Endodermal cell (in vitro differentiated cells): Measurements from ENCODE around the gene ELANE. TPM values are rescaled to one million over a fixed set of nuclear protein-coding genes. Genes with fewer than 3 reads are reported as not detected.

Experiments used
- DNase-seq: peaks from one replicate; pipeline ENCODE4 v3.0.0-alpha.2; 2017
- H3K27ac ChIP-seq: 2 replicates; pipeline ENCODE4 v1.5.1; 2013; ENCODE audit warnings: mild to moderate bottlenecking, low read depth, low read length, moderate library complexity
- H3K27me3 ChIP-seq: 2 replicates; pipeline ENCODE4 v1.6.1; 2013; ENCODE audit warnings: mild to moderate bottlenecking, low read length, moderate library complexity; ENCODE audit not compliant: insufficient read depth, control insufficient read depth, poor library complexity, severe bottlenecking
- H3K36me3 ChIP-seq: 2 replicates; pipeline ENCODE4 v1.7.0; 2013; ENCODE audit warnings: mild to moderate bottlenecking, low read length, moderate library complexity; ENCODE audit not compliant: control insufficient read depth, insufficient read depth
- H3K4me1 ChIP-seq: one replicate; pipeline ENCODE4 v1.7.0; 2013; ENCODE audit warnings: low read length; ENCODE audit not compliant: control insufficient read depth, insufficient read depth
- H3K4me3 ChIP-seq: 2 replicates; pipeline ENCODE4 v1.5.1; 2013; ENCODE audit warnings: mild to moderate bottlenecking, low read length, moderate library complexity
- H3K9ac ChIP-seq: 2 replicates; pipeline ENCODE4 v1.6.1; 2013; ENCODE audit warnings: mild to moderate bottlenecking, low read length, moderate library complexity; ENCODE audit not compliant: poor library complexity, severe bottlenecking; ENCODE audit errors: extremely low read depth
- H3K9me3 ChIP-seq: 2 replicates; pipeline ENCODE4 v1.6.1; 2013; ENCODE audit warnings: mild to moderate bottlenecking, low read length, moderate library complexity; ENCODE audit not compliant: control insufficient read depth
- H3K27ac Mint-ChIP-seq: 2 replicates; pipeline ENCODE4 v1.8.0; 2020; ENCODE audit warnings: mixed read lengths
- H3K27me3 Mint-ChIP-seq: 2 replicates; pipeline ENCODE4 v1.8.0; 2021; ENCODE audit warnings: mild to moderate bottlenecking, mixed read lengths; ENCODE audit not compliant: insufficient read depth
- H3K36me3 Mint-ChIP-seq: 2 replicates; pipeline ENCODE4 v1.8.0; 2020; ENCODE audit warnings: low read depth, mixed read lengths
- H3K4me1 Mint-ChIP-seq: 2 replicates; pipeline ENCODE4 v1.8.0; 2020; ENCODE audit warnings: mixed read lengths
- H3K4me3 Mint-ChIP-seq: 2 replicates; pipeline ENCODE4 v1.8.0; 2020; ENCODE audit warnings: mild to moderate bottlenecking, moderate library complexity, mixed read lengths
- H3K9me3 Mint-ChIP-seq: 2 replicates; pipeline ENCODE4 v1.8.0; 2020; ENCODE audit warnings: mild to moderate bottlenecking, mixed read lengths
- WGBS, 2 experiments: methylation state at CpG; one replicate each; pipeline versions ENCODE4 v1.1.5 to v1.1.7; 2013; ENCODE audit warnings: missing lambda C conversion rate in 2 of 2, mixed read lengths in 1 of 2; ENCODE audit not compliant: insufficient coverage in 1 of 2, insufficient read length in 1 of 2; 5-methylcytosine and 5-hydroxymethylcytosine counted together
- total RNA-seq, 2 donors: library from RNA; stranded (reverse); fragmentation: NEBNext Ultra II Directional in 1 of 2; extraction: Animal tissue kit (Norgen Biotek cat#: 25700) in 1 of 2; gene quantifications; 2 replicates in 1 of 2; 3 replicates in 1 of 2; pipeline ENCODE4 v1.2.1, GENCODE V29; 2021
- TF ChIP-seq, protein P1 (sequence below): fragments of 200-600 bp; sonication (generic); conservative IDR thresholded peaks from 2 replicates; pipeline ENCODE4 v1.5.0; 2021; ENCODE audit warnings: antibody characterized with exemption, mild to moderate bottlenecking

ELANE gene
- total RNA-seq, 2 donors from 2014 or later = not detected

DNA sequence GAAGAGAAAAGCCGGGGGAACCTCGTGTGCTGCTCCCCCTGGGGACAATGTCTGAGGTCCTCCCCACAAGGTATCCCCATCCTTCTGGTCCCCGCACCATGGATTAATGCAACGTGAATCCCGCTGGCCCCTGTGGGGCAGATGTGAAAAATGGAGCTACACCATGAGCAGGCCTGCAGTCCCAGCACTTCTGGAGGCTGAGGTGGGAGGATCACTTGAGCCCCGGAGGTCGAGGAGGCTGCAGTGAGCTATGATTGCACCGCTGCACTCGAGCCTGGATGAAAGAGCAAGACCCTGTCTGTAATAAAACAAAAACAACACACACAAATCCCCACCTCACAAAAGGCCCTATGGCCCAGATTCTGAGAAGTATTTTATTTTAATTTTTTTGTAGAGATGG is 6.2 kb downstream of the ELANE start:
- Mint-ChIP-seq H3K27me3 (peaks cover 40% of the 10 kb centered on the region), H3K4me3 (no peak overlapping the region), H3K4me1 (no peaks in the 10 kb centered on the region), H3K27ac (no peak overlapping the region), H3K9me3 (no peaks in the 10 kb centered on the region), H3K36me3 (no peaks in the 10 kb centered on the region)
- Histone ChIP-seq H3K27me3 (peaks cover 25% of the 10 kb centered on the region), H3K9me3 (no peaks in the 10 kb centered on the region), H3K27ac (no peak overlapping the region), H3K9ac (no peak overlapping the region), H3K36me3 (no peaks in the 10 kb centered on the region), H3K4me3 (no peak overlapping the region), H3K4me1 (no peaks in the 10 kb centered on the region)
- 61 to 81% methylated on average over 3 to 9 of the region's 9 CpGs for WGBS, 2 experiments
- no peak for DNase-seq
- TF ChIP-seq, protein P1, sequence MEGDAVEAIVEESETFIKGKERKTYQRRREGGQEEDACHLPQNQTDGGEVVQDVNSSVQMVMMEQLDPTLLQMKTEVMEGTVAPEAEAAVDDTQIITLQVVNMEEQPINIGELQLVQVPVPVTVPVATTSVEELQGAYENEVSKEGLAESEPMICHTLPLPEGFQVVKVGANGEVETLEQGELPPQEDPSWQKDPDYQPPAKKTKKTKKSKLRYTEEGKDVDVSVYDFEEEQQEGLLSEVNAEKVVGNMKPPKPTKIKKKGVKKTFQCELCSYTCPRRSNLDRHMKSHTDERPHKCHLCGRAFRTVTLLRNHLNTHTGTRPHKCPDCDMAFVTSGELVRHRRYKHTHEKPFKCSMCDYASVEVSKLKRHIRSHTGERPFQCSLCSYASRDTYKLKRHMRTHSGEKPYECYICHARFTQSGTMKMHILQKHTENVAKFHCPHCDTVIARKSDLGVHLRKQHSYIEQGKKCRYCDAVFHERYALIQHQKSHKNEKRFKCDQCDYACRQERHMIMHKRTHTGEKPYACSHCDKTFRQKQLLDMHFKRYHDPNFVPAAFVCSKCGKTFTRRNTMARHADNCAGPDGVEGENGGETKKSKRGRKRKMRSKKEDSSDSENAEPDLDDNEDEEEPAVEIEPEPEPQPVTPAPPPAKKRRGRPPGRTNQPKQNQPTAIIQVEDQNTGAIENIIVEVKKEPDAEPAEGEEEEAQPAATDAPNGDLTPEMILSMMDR = no peak

DNA sequence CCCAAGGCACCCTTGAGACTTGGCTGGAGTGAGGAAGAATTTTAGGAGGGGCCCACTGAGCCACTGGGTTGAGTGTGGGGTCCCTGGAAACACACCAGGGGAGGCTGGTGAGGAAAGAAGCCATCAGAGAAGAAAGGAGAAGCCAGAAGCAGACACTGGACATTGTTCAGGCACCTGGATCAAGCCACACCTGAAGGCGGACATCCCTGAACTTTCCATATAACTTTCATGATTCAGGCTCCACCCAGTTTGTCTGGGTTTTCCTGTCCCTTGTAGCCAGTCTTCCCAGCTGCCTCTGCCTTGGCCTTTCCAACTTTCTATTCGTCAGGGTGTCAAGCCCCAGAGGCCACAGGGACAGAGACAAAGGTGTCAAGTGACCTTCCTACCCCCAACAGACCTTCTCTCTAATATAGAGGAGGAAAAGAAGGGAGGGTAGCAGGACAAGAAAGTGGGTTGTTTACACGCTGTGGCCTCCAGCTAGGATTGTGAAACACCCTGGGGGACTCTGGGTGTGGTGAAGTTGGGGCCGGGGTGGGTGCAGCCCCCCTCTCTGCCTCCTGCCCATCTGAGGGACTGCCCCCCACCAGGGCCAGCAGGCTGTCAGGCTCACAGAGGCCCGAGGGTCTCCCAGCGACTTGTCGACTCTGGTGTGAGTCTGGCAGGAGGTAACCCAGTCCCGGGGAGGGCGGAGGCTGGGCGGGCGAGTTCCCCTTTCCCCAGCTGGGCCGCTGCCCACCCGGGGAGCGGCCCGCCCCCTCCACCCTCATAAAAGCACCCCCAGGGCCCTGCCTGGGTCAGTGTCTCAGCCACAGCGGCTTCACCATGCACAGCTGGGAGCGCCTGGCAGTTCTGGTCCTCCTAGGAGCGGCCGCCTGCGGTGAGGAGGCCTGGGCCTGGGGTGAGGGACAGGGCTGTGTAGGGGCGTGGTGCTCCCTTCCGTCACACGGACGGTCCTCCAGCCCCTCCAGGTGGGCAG is 7.1 kb downstream of the ELANE start, which contains the start of gene CFD:
Gene CFD (plus strand): TSS at position 797 of the 976 bp plus-strand sequence. CDS start 26 bp downstream, at position 823.
- Mint-ChIP-seq H3K36me3 (no peaks in the 10 kb centered on the region), H3K9me3 (no peaks in the 10 kb centered on the region), H3K27ac (no peak within 1 kb of the TSS), H3K4me1 (no peaks in the 10 kb centered on the region), H3K27me3 (peaks cover 45% of the 10 kb centered on the region), H3K4me3 (peak within 1 kb of the TSS; percentile 28)
- no peak within 1 kb of the TSS for H3K4me3 ChIP-seq
- peaks cover 25% of the 10 kb centered on the region for H3K27me3 ChIP-seq
- H3K9ac ChIP-seq = no peak within 1 kb of the TSS
- WGBS, 2 experiments = 83 to 86% methylated on average over 11 to 23 of the region's 24 CpGs
- no peak within 1 kb of the TSS for H3K27ac ChIP-seq
- no peak for DNase-seq
- no peaks in the 10 kb centered on the region for H3K9me3 ChIP-seq
- H3K4me1 ChIP-seq = no peaks in the 10 kb centered on the region
- TF ChIP-seq, protein P1 = no peak
- H3K36me3 ChIP-seq = no peaks in the 10 kb centered on the region

DNA sequence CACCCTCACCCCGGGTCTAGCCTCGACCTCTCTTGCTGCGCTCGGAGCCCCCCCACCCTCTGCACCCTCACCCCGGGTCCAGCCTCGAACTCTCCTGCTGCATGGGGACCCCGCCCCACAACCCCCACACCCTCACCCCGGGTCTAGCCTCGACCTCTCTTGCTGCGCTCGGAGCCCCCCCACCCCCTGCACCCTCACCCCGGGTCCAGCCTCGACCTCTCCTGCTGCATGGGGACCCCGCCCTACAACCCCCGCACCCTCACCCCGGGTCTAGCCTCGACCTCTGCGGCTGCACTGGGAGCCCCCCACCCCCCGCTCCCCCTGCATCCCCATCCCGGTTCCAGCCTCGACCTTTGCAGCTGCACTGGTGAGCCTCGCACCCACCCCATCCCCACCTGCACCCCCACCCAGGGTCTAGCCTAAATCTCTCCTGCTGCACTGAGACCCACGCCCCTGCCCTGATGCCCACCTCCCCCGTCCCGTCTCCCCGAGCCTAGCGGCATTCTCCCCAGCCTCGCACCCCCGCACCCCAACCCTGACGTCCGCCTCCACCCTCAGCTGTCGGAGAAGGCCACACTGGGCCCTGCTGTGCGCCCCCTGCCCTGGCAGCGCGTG is 9.1 kb downstream of the ELANE start:
- WGBS, 2 experiments = 48 to 53% methylated on average over 7 to 20 of the region's 35 CpGs
- H3K4me3 Mint-ChIP-seq = no peak overlapping the region
- no peaks in the 10 kb centered on the region for H3K4me1 Mint-ChIP-seq
- H3K9me3 ChIP-seq = no peaks in the 10 kb centered on the region
- no peak overlapping the region for H3K9ac ChIP-seq
- peaks cover 4% of the 10 kb centered on the region for H3K36me3 Mint-ChIP-seq
- TF ChIP-seq, protein P1 = no peak
- no peak overlapping the region for H3K27ac Mint-ChIP-seq
- H3K27me3 ChIP-seq = peaks cover 25% of the 10 kb centered on the region
- no peaks in the 10 kb centered on the region for H3K36me3 ChIP-seq
- no peak for DNase-seq
- no peaks in the 10 kb centered on the region for H3K4me1 ChIP-seq
- H3K27me3 Mint-ChIP-seq = peaks cover 45% of the 10 kb centered on the region
- no peaks in the 10 kb centered on the region for H3K9me3 Mint-ChIP-seq
- no peak overlapping the region for H3K4me3 ChIP-seq
- H3K27ac ChIP-seq = no peak overlapping the region
